AG04450 (cell line): ENCODE results near the gene EIF4G3. TPM values are rescaled to one million over a fixed set of nuclear protein-coding genes. Genes with fewer than 3 reads are reported as not detected.
A peak's percentile ranks its signal among the peaks of the same experiment; 100 is the strongest.

Experiments used
- CTCF ChIA-PET: fragments of 300-600, 350-600 bp; formaldehyde crosslinking; extraction: SDS; loops from one replicate; lab custom pipeline; 2022; ENCODE audit warnings: antibody characterized with exemption, inconsistent platforms; lab: Charles Lee
- POLR2A ChIA-PET: fragments of 350-600 bp; formaldehyde crosslinking; extraction: SDS; loops from one replicate; lab custom pipeline; 2021; ENCODE audit warnings: antibody characterized with exemption, inconsistent platforms; lab: Yijun Ruan, JAX
- DNase-seq: peaks from one replicate; pipeline ENCODE4 v3.0.0-alpha.2; 2011; ENCODE audit warnings: low read depth, low spot score
- H3K27ac ChIP-seq: one replicate; pipeline ENCODE4 v1.5.1; 2012; ENCODE audit warnings: low read depth, low read length, control low read depth
- H3K27me3 ChIP-seq: one replicate; pipeline ENCODE4 v1.6.0; 2012; ENCODE audit warnings: low read length; ENCODE audit not compliant: control insufficient read depth, insufficient read depth
- H3K4me3 ChIP-seq: 2 replicates; pipeline ENCODE4 v1.5.1; 2011; ENCODE audit warnings: mild to moderate bottlenecking, low read depth, low read length, control low read depth
- H3K9me3 ChIP-seq: 2 replicates; pipeline ENCODE4 v1.5.1; 2012; ENCODE audit warnings: low read length; ENCODE audit not compliant: control insufficient read depth, insufficient read depth
- CTCF ChIP-seq: IDR thresholded peaks from 2 replicates; pipeline ENCODE4 v1.5.1; 2011; ENCODE audit warnings: low read depth, low read length, control low read depth, inconsistent platforms
- polyA plus RNA-seq: library from polyadenylated mRNA; depleted of rRNA; stranded (reverse); fragments of >200 nt; gene quantifications from 2 replicates; pipeline ENCODE4 v1.2.3, GENCODE V29; 2011

The EIF4G3 gene
- polyA plus RNA-seq, 1 experiment, result 74.9 TPM

GRCh38 chr1:21129407-21129806 lies 47.3 kb downstream of the EIF4G3 start:
- H3K27ac ChIP-seq, result no peak overlapping the region
- peaks cover 4% of the 10 kb centered on the region; the same call in 1 of the 2 replicates for H3K9me3 ChIP-seq
- no peak overlapping the region for H3K4me3 ChIP-seq
- H3K27me3 ChIP-seq, result no peaks in the 10 kb centered on the region
- TF ChIP-seq CTCF, result no peak
- ChIA-PET CTCF (interaction anchor here (1.0 to 1.9 kb wide), 3 partner anchors 8 to 68 kb away, joined by 3 to 7 read pairs (median 4); no protein-coding TSS in a partner anchor), POLR2A (interaction anchor here (0.6 to 0.7 kb wide), 2 partner anchors 14 to 214 kb away, joined by 4 to 7 read pairs; no protein-coding TSS in a partner anchor)
- DNase-seq, result no peak

GRCh38 chr1:21126324-21126723 lies 50.4 kb downstream of the EIF4G3 start:
- Histone ChIP-seq H3K9me3 (no peaks in the 10 kb centered on the region), H3K27me3 (no peaks in the 10 kb centered on the region), H3K27ac (no peak overlapping the region), H3K4me3 (no peak overlapping the region)
- DNase-seq, result no peak
- ChIA-PET POLR2A (interaction anchor here (0.6 kb wide), 1 partner anchor 13 kb away, joined by 3 read pairs; no protein-coding TSS in a partner anchor), CTCF (no interaction called here)
- no peak for TF ChIP-seq CTCF

GRCh38 chr1:21124846-21125245 lies 51.9 kb downstream of the EIF4G3 start:
- Histone ChIP-seq H3K27ac (no peak overlapping the region), H3K4me3 (no peak overlapping the region), H3K9me3 (no peaks in the 10 kb centered on the region), H3K27me3 (no peaks in the 10 kb centered on the region)
- DNase-seq, result peak; percentile 29
- ChIA-PET CTCF (interaction anchor here (0.5 to 1.0 kb wide), 2 partner anchors 71 to 210 kb away, joined by 3 to 4 read pairs; no protein-coding TSS in a partner anchor), POLR2A (no interaction called here)
- TF ChIP-seq CTCF, result no peak

GRCh38 chr1:21123287-21123948 lies 53.3 kb downstream of the EIF4G3 start:
- DNase-seq, result no peak
- Histone ChIP-seq H3K27me3 (no peaks in the 10 kb centered on the region), H3K27ac (no peak overlapping the region), H3K4me3 (no peak overlapping the region), H3K9me3 (no peaks in the 10 kb centered on the region)
- TF ChIP-seq CTCF, result no peak
- CTCF ChIA-PET, result no interaction called here
- POLR2A ChIA-PET, result interaction anchor here (0.6 kb wide), 1 partner anchor 52 kb away, joined by 4 read pairs; no protein-coding TSS in a partner anchor
